ENCODE measurements around the gene H2AZ1.

The H2AZ1 gene

DNA sequence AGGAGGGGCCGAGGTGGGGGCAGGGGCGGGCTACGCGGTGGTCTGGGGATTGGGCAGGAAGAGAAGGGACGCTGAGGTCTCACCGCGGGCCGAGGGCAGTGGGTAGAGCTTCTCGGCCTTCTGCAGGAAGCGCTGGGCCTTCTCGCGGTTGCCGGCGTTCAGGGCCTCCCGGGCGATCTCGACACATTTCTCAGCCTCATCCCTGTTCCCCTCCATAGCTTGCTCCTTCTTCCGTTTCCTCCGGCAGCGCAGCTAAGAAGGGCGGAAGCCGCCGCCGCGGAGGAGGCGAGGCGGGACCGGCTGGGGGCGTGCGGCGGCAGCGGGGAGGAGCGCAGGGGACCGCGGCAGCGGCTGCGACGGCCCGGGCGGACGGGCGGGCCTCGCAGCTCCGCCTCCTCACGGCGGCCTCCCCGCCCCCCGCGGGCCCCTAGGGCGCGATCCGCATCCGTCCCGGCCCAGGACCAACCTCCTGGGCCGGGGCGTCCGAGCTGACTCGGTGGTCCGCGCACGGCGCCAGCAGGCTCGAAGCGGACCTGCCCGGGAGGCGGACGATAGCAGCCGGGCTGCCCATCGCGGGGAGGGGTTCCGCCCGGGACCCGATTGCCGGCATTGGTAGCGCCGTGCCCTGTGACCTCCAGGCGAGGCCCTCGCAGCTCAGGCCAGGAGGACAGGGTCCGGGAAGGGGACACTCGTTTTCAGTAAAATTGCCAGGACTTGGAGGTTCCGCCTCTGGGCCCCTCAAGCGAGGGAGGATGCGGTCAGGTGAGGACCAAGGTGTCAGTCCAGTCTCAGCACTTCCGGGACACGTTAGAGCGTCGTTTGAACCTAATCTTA lies 3.5 kb downstream of the H2AZ1 start, which contains the start of gene DNAJB14:
Gene DNAJB14, minus strand, starts transcription at position 263 of the 834 bp plus-strand sequence. Its CDS starts 47 bp downstream, at position 216.
- DNase-seq (ENCODE audit: low read depth in 1 of 2, low spot score in 1 of 2): peak; percentile 66 to 71

DNA sequence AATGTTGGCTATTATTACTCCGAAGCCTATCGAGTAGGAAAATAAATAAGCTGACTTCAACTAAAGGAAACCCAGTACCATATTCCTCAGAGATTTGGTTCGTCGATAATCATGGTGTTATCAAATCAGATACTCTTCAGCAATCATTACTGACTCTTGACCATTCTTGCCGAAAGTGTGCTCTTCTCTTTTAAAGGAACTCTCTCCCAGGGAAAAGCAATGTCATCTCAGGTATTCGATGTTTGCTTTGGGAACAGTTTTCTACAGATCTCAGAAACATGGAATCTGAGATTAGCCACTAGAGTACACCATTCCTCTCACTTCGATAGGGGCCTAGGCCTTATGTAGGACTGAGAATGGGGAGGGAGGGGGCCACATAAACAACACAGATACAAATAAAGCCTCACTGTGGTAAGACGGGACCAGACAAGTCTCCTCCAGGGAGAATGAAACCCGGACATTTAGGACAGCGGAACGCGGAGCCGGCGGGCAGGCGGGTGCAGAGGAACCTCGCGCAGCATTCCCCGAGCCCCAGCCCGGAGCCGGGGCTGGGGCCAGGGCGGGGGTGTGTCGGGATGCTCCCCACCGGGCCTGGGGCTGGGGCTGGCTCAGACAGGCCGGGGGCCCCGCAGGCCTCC lies 4.2 kb downstream of the H2AZ1 start:
- peak in 1 of 2 donors; percentile 22 for DNase-seq (ENCODE audit: low read depth in 1 of 2, low spot score in 1 of 2)

- DNase-seq (ENCODE audit: low read depth in 1 of 2, low spot score in 1 of 2): no peak
These were observed 6.1 kb downstream of the H2AZ1 start for GRCh38 chr4:99943904-99944437.

DNA sequence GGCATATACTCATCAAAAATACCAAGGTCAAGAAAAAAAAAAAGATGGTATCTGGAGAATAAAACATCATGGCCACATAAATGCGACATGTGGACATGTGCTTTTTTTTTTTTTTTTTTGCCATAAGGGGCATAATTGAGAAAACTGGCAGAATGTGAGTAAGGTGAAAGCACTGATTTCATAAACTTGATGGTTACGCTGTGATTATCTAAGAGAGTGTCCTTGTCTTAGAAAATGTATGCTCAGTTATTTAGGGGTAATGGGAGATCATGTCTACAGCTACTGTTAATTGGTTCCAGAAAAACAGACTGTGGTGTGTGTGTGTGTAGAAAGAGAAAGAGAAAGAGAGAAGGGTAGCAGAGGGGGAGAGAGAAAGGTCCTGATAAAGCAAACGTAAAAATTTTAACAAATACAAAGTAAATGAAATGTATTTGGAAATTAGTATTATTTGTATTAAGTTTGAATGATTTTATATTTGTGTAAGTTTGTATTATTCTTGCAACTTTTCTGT lies 11.8 kb downstream of the H2AZ1 start:
- no peak for DNase-seq (ENCODE audit: low read depth in 1 of 2, low spot score in 1 of 2)

- no peak for DNase-seq (ENCODE audit: low read depth in 1 of 2, low spot score in 1 of 2)
These were observed 15.2 kb downstream of the H2AZ1 start for GRCh38 chr4:99934891-99935290.

- DNase-seq (ENCODE audit: low read depth in 1 of 2, low spot score in 1 of 2): no peak
These were observed 22.5 kb downstream of the H2AZ1 start for GRCh38 chr4:99927566-99927965.

DNA sequence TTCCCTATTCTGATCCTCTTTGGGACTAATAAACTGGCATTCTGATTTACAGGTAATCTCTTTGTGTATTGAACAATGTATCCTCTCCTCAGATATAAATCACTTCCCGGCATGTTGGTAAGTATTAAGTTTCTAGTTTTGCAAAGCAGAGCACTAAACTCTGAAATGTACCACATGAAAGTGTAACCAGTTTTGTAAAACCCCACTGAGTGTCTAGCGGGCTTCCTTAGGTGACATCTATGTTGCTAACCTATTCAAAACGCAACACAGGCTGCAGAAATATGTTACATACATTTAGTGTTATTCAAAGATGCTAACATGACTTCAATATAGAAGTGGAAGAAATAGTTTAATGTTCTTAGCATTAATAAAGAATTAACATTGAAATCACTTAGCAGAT lies 28.9 kb downstream of the H2AZ1 start:
- no peak for DNase-seq (ENCODE audit: low read depth in 1 of 2, low spot score in 1 of 2)

DNA sequence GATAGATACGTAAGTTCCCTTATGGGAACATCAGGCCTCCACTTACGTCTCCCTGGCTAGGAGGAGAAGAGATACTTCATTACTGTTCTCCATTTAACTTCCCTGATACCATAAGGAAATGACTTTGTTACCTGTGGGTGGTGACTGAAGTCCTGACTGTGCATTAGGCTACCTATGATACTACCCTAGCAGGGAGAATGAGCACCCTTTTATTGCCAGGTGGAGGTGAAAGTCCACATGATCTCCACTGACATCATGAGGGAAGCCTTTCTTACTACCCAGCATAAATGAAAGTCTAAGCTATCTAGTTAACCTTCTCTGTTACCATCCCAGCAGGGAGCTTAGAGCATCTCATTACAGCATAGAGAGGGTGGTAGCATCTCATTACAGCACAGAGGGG lies 31.4 kb downstream of the H2AZ1 start:
- no peak for DNase-seq (ENCODE audit: low read depth in 1 of 2, low spot score in 1 of 2)

DNA sequence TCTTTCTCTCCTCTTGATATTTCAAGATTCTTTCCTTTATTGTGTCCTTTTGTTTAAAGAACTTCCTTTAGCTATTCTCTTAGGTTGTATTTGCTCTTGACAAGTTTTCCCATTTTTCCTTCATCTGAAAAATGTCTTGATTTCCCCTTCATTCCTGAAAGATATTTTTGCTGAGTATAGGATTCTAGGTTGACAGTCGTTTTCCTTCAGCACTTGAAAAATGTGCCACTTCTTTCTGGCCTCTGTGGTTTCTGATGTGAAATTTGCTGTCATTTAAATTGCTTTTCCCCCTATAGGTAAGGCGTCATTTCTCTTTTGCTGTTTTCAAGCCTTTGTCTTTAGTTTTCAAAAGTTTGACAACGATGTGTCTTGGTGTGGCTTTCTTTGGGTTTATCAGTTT lies 32.5 kb downstream of the H2AZ1 start:
- no peak for DNase-seq (ENCODE audit: low read depth in 1 of 2, low spot score in 1 of 2)

GRCh38 chr4:99915449-99915848 lies 34.6 kb downstream of the H2AZ1 start:
- DNase-seq (ENCODE audit: low read depth in 1 of 2, low spot score in 1 of 2): no peak

All from stimulated activated CD4-positive, alpha-beta T cell treated with anti-CD3 and anti-CD28 coated beads, Interleukin-15, amount 100 ng/mL, for 1 hour (primary cell).